ENCODE measurements around the gene JAKMIP2. TPM values are rescaled to one million over a fixed set of nuclear protein-coding genes. Genes with fewer than 3 reads are reported as not detected.

Gene JAKMIP2
- total and polyA plus RNA-seq, 2 experiments from 2014 or later, result 0.23 TPM; not detected in 1

DNA sequence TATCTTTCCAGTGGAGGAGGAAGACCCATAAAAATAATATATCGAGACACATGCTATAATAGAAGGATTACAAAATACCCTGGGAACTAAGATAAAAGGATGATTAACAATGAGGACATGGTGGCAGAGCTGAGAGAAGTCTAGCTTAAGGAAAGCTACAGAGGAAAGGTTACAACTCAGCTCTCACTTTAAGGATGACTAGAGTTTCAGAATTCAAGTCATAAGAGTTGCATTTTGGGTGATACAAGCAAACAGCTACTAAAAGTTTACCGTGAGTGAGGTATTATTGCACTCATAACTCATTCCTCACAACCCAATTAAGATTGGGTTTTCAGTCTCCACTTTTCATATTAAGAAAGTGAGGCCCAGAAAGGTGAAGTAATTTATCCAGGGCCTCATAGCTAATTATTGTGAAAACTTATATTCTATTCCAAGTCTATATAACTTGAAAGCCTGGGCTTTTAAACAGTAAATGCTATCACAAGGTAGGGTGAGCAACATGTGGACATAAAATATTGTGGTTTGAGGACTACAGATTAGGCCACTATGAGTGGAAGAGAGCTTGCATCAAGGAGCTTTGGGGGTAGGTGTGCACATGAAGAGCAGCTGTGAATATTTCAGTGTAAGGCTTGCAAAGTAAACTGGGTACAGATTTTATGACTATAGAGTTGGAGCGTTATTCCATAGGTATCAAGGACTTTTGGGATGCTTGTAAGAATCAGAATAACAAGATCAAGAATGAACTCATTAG lies 28.0 kb downstream of the JAKMIP2 start:
- Histone ChIP-seq H3K27me3 (replicated peaks; ENCODE audit: insufficient read depth) (no peaks in the 10 kb centered on the region), H3K4me3 (no peak overlapping the region), H4K20me1 (ENCODE audit: insufficient read depth) (no peaks in the 10 kb centered on the region), H2AFZ (no peak overlapping the region), H3K9me3 (ENCODE audit: low read depth) (no peaks in the 10 kb centered on the region), H3K9me2 (ENCODE audit: insufficient read depth) (no peaks in the 10 kb centered on the region; the same call in 1 of the 2 replicates), H3K79me2 (ENCODE audit: insufficient read depth) (no peaks in the 10 kb centered on the region), H3K36me3 (ENCODE audit: low read depth) (no peaks in the 10 kb centered on the region), H3F3A (ENCODE audit: insufficient read depth) (no peaks in the 10 kb centered on the region), H3K9ac (no peak overlapping the region), H3K4me1 (ENCODE audit: insufficient read depth) (no peaks in the 10 kb centered on the region), H3K4me2 (ENCODE audit: unreplicated experiment) (no peak overlapping the region), H3K27ac (no peak overlapping the region)
- TF ChIP-seq EZH2 (IDR thresholded peaks at IDR 0.05; ENCODE audit: insufficient read depth, poor library complexity, severe bottlenecking) (no peak), EZH2phosphoT487 (IDR thresholded peaks at IDR 0.05; ENCODE audit: insufficient read depth, low read depth) (no peak)
- in situ Hi-C loops (cut with MboI), result no loop called here
- no peak for DNase-seq
- 7 to 12% methylated on average over 3 of the region's 3 CpGs for WGBS, 2 experiments (ENCODE audit: low coverage in 1 of 2, low lambda C conversion rate in 2 of 2, missing lambda C conversion rate in 2 of 2)

DNA sequence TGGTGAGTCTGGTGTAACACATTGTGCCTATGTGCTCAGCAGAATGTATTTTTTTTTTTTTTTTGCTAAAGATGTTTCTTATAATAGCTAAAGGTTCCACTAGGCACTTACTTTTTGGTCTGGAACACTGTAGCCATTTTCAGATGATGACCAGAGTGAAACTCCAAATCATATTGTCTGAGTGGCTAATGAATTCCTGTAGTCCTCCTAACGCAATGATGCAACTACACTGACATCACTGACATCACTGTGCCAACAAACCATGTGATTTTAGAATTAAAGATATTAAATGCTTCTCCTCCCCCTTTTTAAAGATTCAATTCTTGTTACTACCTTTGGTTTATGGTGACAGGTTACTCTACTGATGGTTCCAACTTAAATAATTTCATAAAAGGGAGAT lies 28.8 kb downstream of the JAKMIP2 start:
- Histone ChIP-seq H3F3A (ENCODE audit: insufficient read depth) (no peaks in the 10 kb centered on the region), H3K36me3 (ENCODE audit: low read depth) (no peaks in the 10 kb centered on the region), H3K4me2 (ENCODE audit: unreplicated experiment) (no peak overlapping the region), H3K27ac (no peak overlapping the region), H3K4me3 (no peak overlapping the region), H4K20me1 (ENCODE audit: insufficient read depth) (no peaks in the 10 kb centered on the region), H3K79me2 (ENCODE audit: insufficient read depth) (no peaks in the 10 kb centered on the region), H3K9me3 (ENCODE audit: low read depth) (no peaks in the 10 kb centered on the region), H2AFZ (no peak overlapping the region), H3K9me2 (ENCODE audit: insufficient read depth) (no peaks in the 10 kb centered on the region; the same call in 1 of the 2 replicates), H3K9ac (no peak overlapping the region), H3K27me3 (replicated peaks; ENCODE audit: insufficient read depth) (no peaks in the 10 kb centered on the region), H3K4me1 (ENCODE audit: insufficient read depth) (no peaks in the 10 kb centered on the region)
- 0% methylated on average over 1 of the region's 1 CpG for WGBS, 2 experiments (ENCODE audit: low coverage in 1 of 2, low lambda C conversion rate in 2 of 2, missing lambda C conversion rate in 2 of 2)
- no peak for DNase-seq
- in situ Hi-C loops (cut with MboI), result no loop called here
- no peak for TF ChIP-seq EZH2phosphoT487 (IDR thresholded peaks at IDR 0.05; ENCODE audit: insufficient read depth, low read depth)
- no peak for TF ChIP-seq EZH2 (IDR thresholded peaks at IDR 0.05; ENCODE audit: insufficient read depth, poor library complexity, severe bottlenecking)

DNA sequence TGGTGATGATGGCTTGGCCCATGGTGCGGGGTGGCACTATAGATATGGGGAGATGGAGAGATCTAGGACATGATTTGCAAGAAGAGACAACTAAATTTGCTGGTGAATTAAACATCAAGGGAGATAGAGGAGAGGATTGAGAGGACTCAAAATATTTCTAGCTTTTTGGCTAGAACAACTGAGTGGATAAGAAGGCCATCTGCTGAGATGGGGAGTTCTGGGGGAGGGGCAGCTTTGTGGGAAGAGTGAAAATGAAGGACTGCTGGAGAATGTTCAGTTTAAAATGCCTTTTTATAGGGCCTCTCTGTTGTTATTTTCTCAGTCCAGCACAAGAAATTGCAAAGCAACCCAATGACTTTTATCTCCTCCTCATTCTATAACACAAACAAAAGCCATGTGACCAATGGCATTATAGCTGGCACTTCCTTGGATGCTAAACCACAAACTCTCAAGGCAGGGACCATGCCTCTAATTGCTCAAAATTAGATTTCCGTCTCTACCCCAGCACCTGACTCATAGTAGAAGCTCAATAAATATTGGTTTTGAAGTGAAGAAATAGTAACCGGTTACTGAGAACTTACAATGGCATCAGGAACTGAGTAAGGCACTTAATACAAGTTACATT lies 29.8 kb downstream of the JAKMIP2 start:
- 25 to 29% methylated on average over 3 of the region's 3 CpGs for WGBS, 2 experiments (ENCODE audit: low coverage in 1 of 2, low lambda C conversion rate in 2 of 2, missing lambda C conversion rate in 2 of 2)
- H3K9me3 ChIP-seq (ENCODE audit: low read depth), result no peaks in the 10 kb centered on the region
- no peak overlapping the region for H2AFZ ChIP-seq
- in situ Hi-C loops (cut with MboI), result no loop called here
- H3K27me3 ChIP-seq (replicated peaks; ENCODE audit: insufficient read depth), result no peaks in the 10 kb centered on the region
- H4K20me1 ChIP-seq (ENCODE audit: insufficient read depth), result no peaks in the 10 kb centered on the region
- no peaks in the 10 kb centered on the region; the same call in 1 of the 2 replicates for H3K9me2 ChIP-seq (ENCODE audit: insufficient read depth)
- H3K9ac ChIP-seq, result no peak overlapping the region
- H3K36me3 ChIP-seq (ENCODE audit: low read depth), result no peaks in the 10 kb centered on the region
- no peaks in the 10 kb centered on the region for H3K4me1 ChIP-seq (ENCODE audit: insufficient read depth)
- no peak overlapping the region for H3K4me2 ChIP-seq (ENCODE audit: unreplicated experiment)
- no peak overlapping the region for H3K27ac ChIP-seq
- DNase-seq, result no peak
- no peaks in the 10 kb centered on the region for H3F3A ChIP-seq (ENCODE audit: insufficient read depth)
- H3K79me2 ChIP-seq (ENCODE audit: insufficient read depth), result no peaks in the 10 kb centered on the region
- TF ChIP-seq EZH2phosphoT487 (IDR thresholded peaks at IDR 0.05; ENCODE audit: insufficient read depth, low read depth), result no peak
- no peak for TF ChIP-seq EZH2 (IDR thresholded peaks at IDR 0.05; ENCODE audit: insufficient read depth, poor library complexity, severe bottlenecking)
- H3K4me3 ChIP-seq, result no peak overlapping the region

DNA sequence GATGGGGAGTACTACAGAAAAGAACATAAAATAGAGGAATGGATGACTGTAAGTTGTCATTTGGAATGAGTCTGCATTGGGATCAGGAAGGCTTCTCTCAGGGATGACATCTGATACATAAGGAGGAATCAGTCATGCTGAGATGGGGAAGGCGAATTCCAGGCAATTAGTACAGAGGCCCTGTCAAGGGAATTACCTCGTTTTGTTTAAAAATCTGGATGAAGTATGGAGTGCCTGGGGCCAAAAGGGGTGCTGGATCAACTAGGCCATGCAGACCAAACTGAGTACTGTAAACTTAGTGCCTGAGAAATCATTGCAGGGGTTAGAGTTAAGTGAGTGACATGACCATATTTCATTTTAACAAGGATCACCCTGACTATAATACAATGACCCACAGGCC lies 30.5 kb downstream of the JAKMIP2 start:
- H3F3A ChIP-seq (ENCODE audit: insufficient read depth), result no peaks in the 10 kb centered on the region
- no peak overlapping the region for H3K4me3 ChIP-seq
- no peak overlapping the region for H3K4me2 ChIP-seq (ENCODE audit: unreplicated experiment)
- H3K9me3 ChIP-seq (ENCODE audit: low read depth), result no peaks in the 10 kb centered on the region
- H3K36me3 ChIP-seq (ENCODE audit: low read depth), result no peaks in the 10 kb centered on the region
- no peaks in the 10 kb centered on the region for H3K27me3 ChIP-seq (replicated peaks; ENCODE audit: insufficient read depth)
- WGBS, 2 experiments (ENCODE audit: low coverage in 1 of 2, low lambda C conversion rate in 2 of 2, missing lambda C conversion rate in 2 of 2), result 2 to 11% methylated on average over 2 of the region's 2 CpGs
- no peak overlapping the region for H3K9ac ChIP-seq
- no peaks in the 10 kb centered on the region for H3K4me1 ChIP-seq (ENCODE audit: insufficient read depth)
- H3K27ac ChIP-seq, result no peak overlapping the region
- TF ChIP-seq EZH2 (IDR thresholded peaks at IDR 0.05; ENCODE audit: insufficient read depth, poor library complexity, severe bottlenecking) (no peak), EZH2phosphoT487 (IDR thresholded peaks at IDR 0.05; ENCODE audit: insufficient read depth, low read depth) (no peak)
- H4K20me1 ChIP-seq (ENCODE audit: insufficient read depth), result no peaks in the 10 kb centered on the region
- no peaks in the 10 kb centered on the region for H3K79me2 ChIP-seq (ENCODE audit: insufficient read depth)
- in situ Hi-C loops (cut with MboI), result no loop called here
- H3K9me2 ChIP-seq (ENCODE audit: insufficient read depth), result no peaks in the 10 kb centered on the region; the same call in 1 of the 2 replicates
- no peak for DNase-seq
- no peak overlapping the region for H2AFZ ChIP-seq

All from GM23248 (cell line).